HEK293T (cell line): Measurements from ENCODE around the gene SLC25A14.

Experiments used
- ELF4 ChIP-seq: fragments of 450-650 bp; IDR thresholded peaks from 2 replicates; pipeline ENCODE4 v1.6.1; 2017; ENCODE audit warnings: antibody characterized with exemption
- FOXA1 ChIP-seq: fragments of 450-650 bp; IDR thresholded peaks from 2 replicates; pipeline ENCODE4 v1.6.1; 2016; ENCODE audit warnings: mild to moderate bottlenecking
- FOXK2 ChIP-seq: fragments of 450-650 bp; IDR thresholded peaks from 2 replicates; pipeline ENCODE4 v1.6.1; 2016; ENCODE audit warnings: mild to moderate bottlenecking
- SUZ12 ChIP-seq: fragments of 450-650 bp; IDR thresholded peaks from 2 replicates; pipeline ENCODE4 v1.6.1; 2016; ENCODE audit warnings: mild to moderate bottlenecking

GRCh38 chrX:130301977-130302376 is 37.7 kb upstream of the SLC25A14 start:
- TF ChIP-seq FOXA1 (no peak), SUZ12 (no peak), FOXK2 (no peak), ELF4 (no peak)
